Vagina (tissue), 2 donors: ENCODE data around the gene YLPM1. TPM values are rescaled to one million over a fixed set of nuclear protein-coding genes. Genes with fewer than 3 reads are reported as not detected.

Experiments
- DNase-seq, 2 donors: peaks; one replicate each; pipeline ENCODE4 v3.0.0-alpha.2; 2017; ENCODE audit errors: extremely low spot score in 2 of 2
- H3K27ac ChIP-seq: fragments of 200-600 bp; sonication (generic); one replicate; pipeline ENCODE4 v1.5.1; 2019
- H3K27me3 ChIP-seq: fragments of 200-600 bp; sonication (generic); one replicate; pipeline ENCODE4 v1.5.1; 2019
- H3K36me3 ChIP-seq, 2 donors: fragments of 200-600 bp; sonication (generic); one replicate each; pipeline ENCODE4 v1.5.1; 2017 to 2019
- H3K4me1 ChIP-seq: fragments of 200-600 bp; sonication (generic); one replicate; pipeline ENCODE4 v1.5.1; 2019
- H3K4me3 ChIP-seq, 2 donors: fragments of 200-600 bp; sonication (generic); 1 replicate in 1 of 2; 2 replicates in 1 of 2; pipeline ENCODE4 v1.5.1; 2016 to 2019
- H3K9me3 ChIP-seq: fragments of 200-600 bp; sonication (generic); one replicate; pipeline ENCODE4 v1.5.1; 2019
- POLR2A ChIP-seq, 2 donors: fragments of 450-650 bp; IDR thresholded peaks; one replicate each; pipeline ENCODE4 v1.6.1; 2017; ENCODE audit warnings: antibody characterized with exemption in 2 of 2, mild to moderate bottlenecking in 2 of 2, moderate library complexity in 2 of 2
- POLR2AphosphoS5 ChIP-seq, 2 donors: sonication (generic); formaldehyde crosslinking; IDR thresholded peaks; one replicate each; pipeline ENCODE4 v1.9.0; 2017; ENCODE audit warnings: antibody characterized with exemption in 2 of 2, mild to moderate bottlenecking in 2 of 2, low read depth in 1 of 2; ENCODE audit not compliant: insufficient read depth in 1 of 2
- intact Hi-C: fragments of 100-400 bp; cut with DNase I; formaldehyde crosslinking; loops from one replicate; pipeline ENCODE4 v1.15.1; 2023
- total RNA-seq: library from RNA; depleted of rRNA; stranded (reverse); fragments of >200 nt; gene quantifications from one replicate; pipeline ENCODE4 v1.2.3, GENCODE V29; 2016
- TF ChIP-seq, protein P1 (sequence below), 3 experiments: fragments of 450-650 bp in 2 of 3; fragments of 200-600 bp in 1 of 3; sonication (generic) in 1 of 3; IDR thresholded peaks; one replicate each; pipeline ENCODE4 v1.5.1; 2017 to 2019; ENCODE audit warnings: antibody characterized with exemption in 3 of 3, mild to moderate bottlenecking in 2 of 3, moderate library complexity in 2 of 3

The YLPM1 gene
- total RNA-seq, 1 donor from 2014 or later: 50.3 TPM

- H3K36me3 ChIP-seq: no peaks in the 10 kb centered on the region
- peak overlapping the region; percentile 82 to 84 for H3K4me3 ChIP-seq
- H3K4me1 ChIP-seq: peaks cover 55% of the 10 kb centered on the region
Measured at GRCh38 chr14:74765721-74766120, 2.6 kb downstream of the YLPM1 start.

DNA sequence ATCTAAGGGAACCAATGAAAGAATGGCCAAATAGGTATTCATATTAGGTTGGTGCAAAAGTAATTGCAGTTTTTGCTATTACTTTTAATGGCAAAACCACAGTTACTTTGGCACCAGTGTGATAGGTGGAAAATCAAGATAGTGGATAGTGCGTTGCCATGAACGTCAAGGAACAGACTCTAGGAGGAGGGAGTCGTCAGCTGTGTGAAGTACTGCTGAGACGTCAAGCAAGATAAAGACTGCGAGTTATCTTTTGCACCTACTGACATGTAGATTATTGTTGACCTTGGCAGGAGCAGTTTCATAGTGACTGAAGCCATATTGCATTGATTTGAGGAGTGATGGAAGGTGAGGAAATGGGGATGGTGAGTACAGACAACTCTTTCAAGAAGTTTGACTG lies 8.3 kb downstream of the YLPM1 start:
- H3K27me3 ChIP-seq: no peaks in the 10 kb centered on the region
- H3K4me3 ChIP-seq: no peak overlapping the region
- peaks cover 35% of the 10 kb centered on the region for H3K4me1 ChIP-seq
- no peak overlapping the region for H3K27ac ChIP-seq
- DNase-seq: no peak
- intact Hi-C loops: no loop called here
- no peaks in the 10 kb centered on the region for H3K36me3 ChIP-seq
- TF ChIP-seq, protein P1, sequence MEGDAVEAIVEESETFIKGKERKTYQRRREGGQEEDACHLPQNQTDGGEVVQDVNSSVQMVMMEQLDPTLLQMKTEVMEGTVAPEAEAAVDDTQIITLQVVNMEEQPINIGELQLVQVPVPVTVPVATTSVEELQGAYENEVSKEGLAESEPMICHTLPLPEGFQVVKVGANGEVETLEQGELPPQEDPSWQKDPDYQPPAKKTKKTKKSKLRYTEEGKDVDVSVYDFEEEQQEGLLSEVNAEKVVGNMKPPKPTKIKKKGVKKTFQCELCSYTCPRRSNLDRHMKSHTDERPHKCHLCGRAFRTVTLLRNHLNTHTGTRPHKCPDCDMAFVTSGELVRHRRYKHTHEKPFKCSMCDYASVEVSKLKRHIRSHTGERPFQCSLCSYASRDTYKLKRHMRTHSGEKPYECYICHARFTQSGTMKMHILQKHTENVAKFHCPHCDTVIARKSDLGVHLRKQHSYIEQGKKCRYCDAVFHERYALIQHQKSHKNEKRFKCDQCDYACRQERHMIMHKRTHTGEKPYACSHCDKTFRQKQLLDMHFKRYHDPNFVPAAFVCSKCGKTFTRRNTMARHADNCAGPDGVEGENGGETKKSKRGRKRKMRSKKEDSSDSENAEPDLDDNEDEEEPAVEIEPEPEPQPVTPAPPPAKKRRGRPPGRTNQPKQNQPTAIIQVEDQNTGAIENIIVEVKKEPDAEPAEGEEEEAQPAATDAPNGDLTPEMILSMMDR (IDR thresholded peaks at IDR 0.05): no peak
- TF ChIP-seq POLR2A (IDR thresholded peaks at IDR 0.05) (no peak), POLR2AphosphoS5 (IDR thresholded peaks at IDR 0.05; ENCODE audit: insufficient read depth in 1 of 2, low read depth in 1 of 2) (no peak)
- H3K9me3 ChIP-seq: no peaks in the 10 kb centered on the region

More at GRCh38 chr14:74765721-74766120, 2.6 kb downstream of the YLPM1 start:
- no peak for DNase-seq
- intact Hi-C loops: no loop called here
- Histone ChIP-seq H3K27me3 (no peaks in the 10 kb centered on the region), H3K27ac (no peak overlapping the region), H3K9me3 (no peaks in the 10 kb centered on the region)
- TF ChIP-seq POLR2AphosphoS5 (IDR thresholded peaks at IDR 0.05; ENCODE audit: insufficient read depth in 1 of 2, low read depth in 1 of 2): no peak
- no peak for TF ChIP-seq POLR2A (IDR thresholded peaks at IDR 0.05)
- TF ChIP-seq, protein P1 (IDR thresholded peaks at IDR 0.05): no peak

DNA sequence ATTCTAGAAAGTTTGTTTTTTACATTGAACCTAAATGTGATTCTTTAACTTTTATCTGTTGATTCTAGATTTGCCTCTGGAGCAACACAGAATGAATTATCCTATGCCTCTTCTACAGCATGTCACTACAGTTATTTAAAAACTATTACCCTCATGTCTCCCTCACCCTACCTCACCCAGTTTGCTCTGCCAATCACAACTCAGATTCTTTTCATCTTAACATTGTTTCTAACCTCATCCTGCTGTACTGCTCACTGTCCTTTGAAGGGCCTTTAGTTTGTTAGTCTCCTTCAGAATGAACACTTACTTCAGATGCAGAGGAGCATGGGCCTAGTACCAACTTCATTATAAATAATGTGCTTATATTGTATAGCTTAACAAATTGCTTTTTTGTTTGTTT lies 21.5 kb downstream of the YLPM1 start:
- Histone ChIP-seq H3K27ac (no peak overlapping the region), H3K36me3 (peaks cover 0 to 51% of the 10 kb centered on the region in 2 donors), H3K9me3 (no peaks in the 10 kb centered on the region), H3K27me3 (no peaks in the 10 kb centered on the region), H3K4me1 (no peaks in the 10 kb centered on the region), H3K4me3 (no peak overlapping the region)
- TF ChIP-seq POLR2A (IDR thresholded peaks at IDR 0.05) (no peak), POLR2AphosphoS5 (IDR thresholded peaks at IDR 0.05; ENCODE audit: insufficient read depth in 1 of 2, low read depth in 1 of 2) (no peak)
- TF ChIP-seq, protein P1 (IDR thresholded peaks at IDR 0.05): no peak
- no peak for DNase-seq
- intact Hi-C loops: no loop called here

DNA sequence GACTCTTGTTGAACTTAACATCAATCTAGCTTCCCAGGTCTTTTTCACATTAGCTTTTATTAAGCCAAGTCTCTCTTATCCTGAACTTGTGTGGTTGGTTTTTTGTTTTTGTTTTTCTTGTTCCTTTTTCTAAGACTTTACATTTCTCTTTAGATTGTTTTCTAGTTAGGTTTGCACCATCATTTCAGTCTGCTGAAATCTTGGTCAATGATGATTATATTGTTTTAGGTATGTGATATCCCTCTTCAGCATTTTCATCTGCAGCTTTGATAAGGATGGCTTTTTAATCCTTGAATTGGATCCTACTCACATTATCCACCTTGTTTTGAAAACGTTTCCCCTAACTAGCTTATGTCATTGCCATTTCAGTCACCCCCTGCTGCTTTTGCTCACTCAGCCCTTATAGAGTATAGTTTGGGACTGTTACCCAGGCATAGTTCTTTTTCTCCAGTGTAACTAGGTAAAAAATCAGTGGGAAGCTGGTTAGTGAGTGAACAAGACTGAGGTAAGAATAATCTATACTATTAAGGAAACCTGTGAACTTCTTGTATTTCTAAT lies 22.0 kb downstream of the YLPM1 start:
- no peaks in the 10 kb centered on the region for H3K9me3 ChIP-seq
- no peaks in the 10 kb centered on the region for H3K27me3 ChIP-seq
- H3K36me3 ChIP-seq: peaks cover 0 to 46% of the 10 kb centered on the region in 2 donors
- H3K4me3 ChIP-seq: no peak overlapping the region
- TF ChIP-seq POLR2AphosphoS5 (IDR thresholded peaks at IDR 0.05; ENCODE audit: insufficient read depth in 1 of 2, low read depth in 1 of 2): no peak
- TF ChIP-seq POLR2A (IDR thresholded peaks at IDR 0.05): no peak
- TF ChIP-seq, protein P1 (IDR thresholded peaks at IDR 0.05): no peak
- no peaks in the 10 kb centered on the region for H3K4me1 ChIP-seq
- no peak for DNase-seq
- H3K27ac ChIP-seq: no peak overlapping the region
- intact Hi-C loops: no loop called here

GRCh38 chr14:74786796-74787315 lies 23.7 kb downstream of the YLPM1 start:
- Histone ChIP-seq H3K4me3 (no peak overlapping the region), H3K36me3 (peaks cover 0 to 29% of the 10 kb centered on the region in 2 donors)
- no peak for TF ChIP-seq POLR2AphosphoS5 (IDR thresholded peaks at IDR 0.05; ENCODE audit: insufficient read depth in 1 of 2, low read depth in 1 of 2)
- TF ChIP-seq, protein P1 (IDR thresholded peaks at IDR 0.05): no peak
- no peak for TF ChIP-seq POLR2A (IDR thresholded peaks at IDR 0.05)

More at GRCh38 chr14:74786796-74787315, 23.7 kb downstream of the YLPM1 start:
- DNase-seq: no peak
- no peaks in the 10 kb centered on the region for H3K27me3 ChIP-seq
- H3K9me3 ChIP-seq: no peaks in the 10 kb centered on the region
- H3K4me1 ChIP-seq: peaks cover 4% of the 10 kb centered on the region
- intact Hi-C loops: no loop called here
- no peak overlapping the region for H3K27ac ChIP-seq
